Measurements from ENCODE around the gene CACNA2D3. TPM values are rescaled to one million over a fixed set of nuclear protein-coding genes. Genes with fewer than 3 reads are reported as not detected.

Gene CACNA2D3
- total RNA-seq, 1 donor: 4.3 TPM

GRCh38 chr3:55009372-55009771 is 887.0 kb downstream of the CACNA2D3 start:
- H3K4me3 ChIP-seq (ENCODE audit: low read depth, low read length): no peak overlapping the region
- TF ChIP-seq CTCF (IDR thresholded peaks at IDR 0.05; ENCODE audit: insufficient read depth, low read depth, low read length): no peak
- no peak for DNase-seq (ENCODE audit: low read depth)

- TF ChIP-seq CTCF (IDR thresholded peaks at IDR 0.05; ENCODE audit: insufficient read depth, low read depth, low read length): no peak
- H3K4me3 ChIP-seq (ENCODE audit: low read depth, low read length): no peak overlapping the region
- no peak for DNase-seq (ENCODE audit: low read depth)
These were observed 889.7 kb downstream of the CACNA2D3 start for GRCh38 chr3:55012091-55012490.

- peak; percentile 29 for DNase-seq (ENCODE audit: low read depth)
- peak; percentile 31 for TF ChIP-seq CTCF (IDR thresholded peaks at IDR 0.05; ENCODE audit: insufficient read depth, low read depth, low read length)
- no peak overlapping the region for H3K4me3 ChIP-seq (ENCODE audit: low read depth, low read length)
These were observed 891.0 kb downstream of the CACNA2D3 start for GRCh38 chr3:55013145-55013925.

- H3K4me3 ChIP-seq (ENCODE audit: low read depth, low read length): no peak overlapping the region
- no peak for TF ChIP-seq CTCF (IDR thresholded peaks at IDR 0.05; ENCODE audit: insufficient read depth, low read depth, low read length)
- no peak for DNase-seq (ENCODE audit: low read depth)
These were observed 891.7 kb downstream of the CACNA2D3 start for GRCh38 chr3:55014081-55014480.

GRCh38 chr3:55014906-55015305 is 892.6 kb downstream of the CACNA2D3 start:
- H3K4me3 ChIP-seq (ENCODE audit: low read depth, low read length): no peak overlapping the region
- no peak for DNase-seq (ENCODE audit: low read depth)
- no peak for TF ChIP-seq CTCF (IDR thresholded peaks at IDR 0.05; ENCODE audit: insufficient read depth, low read depth, low read length)

GRCh38 chr3:55017876-55018275 is 895.5 kb downstream of the CACNA2D3 start:
- no peak overlapping the region for H3K4me3 ChIP-seq (ENCODE audit: low read depth, low read length)
- DNase-seq (ENCODE audit: low read depth): no peak
- no peak for TF ChIP-seq CTCF (IDR thresholded peaks at IDR 0.05; ENCODE audit: insufficient read depth, low read depth, low read length)

- no peak for DNase-seq (ENCODE audit: low read depth)
- H3K4me3 ChIP-seq (ENCODE audit: low read depth, low read length): no peak overlapping the region
- TF ChIP-seq CTCF (IDR thresholded peaks at IDR 0.05; ENCODE audit: insufficient read depth, low read depth, low read length): no peak
These were observed 908.6 kb downstream of the CACNA2D3 start for GRCh38 chr3:55030938-55031337.
